Measurements from ENCODE around the gene SHROOM1. TPM values are rescaled to one million over a fixed set of nuclear protein-coding genes. Genes with fewer than 3 reads are reported as not detected.

SHROOM1 gene
- total and polyA plus RNA-seq, 2 donors (not counting 3 experiments of a cell fraction or from before 2014, with no cell fraction given): 12.8 to 20.9 TPM

- Histone ChIP-seq H3K9me3 (replicated peaks; ENCODE audit: control insufficient read depth, insufficient read depth, low read length) (no peaks in the 10 kb centered on the region), H3K9ac (replicated peaks; ENCODE audit: extremely low read depth, insufficient read depth, low read length) (no peak overlapping the region), H4K20me1 (replicated peaks; ENCODE audit: control insufficient read depth, extremely low read depth, insufficient read depth, low read length) (no peaks in the 10 kb centered on the region), H3K4me2 (ENCODE audit: insufficient read depth, low read length) (no peak overlapping the region), H3K79me2 (ENCODE audit: control insufficient read depth, insufficient read depth, low read length) (no peaks in the 10 kb centered on the region), H3K4me1 (ENCODE audit: control insufficient read depth, extremely low read depth, insufficient read depth, low read length) (no peaks in the 10 kb centered on the region), H3K36me3 (ENCODE audit: control insufficient read depth in 2 of 2, extremely low read depth in 1 of 2, insufficient read depth in 2 of 2, low read length in 2 of 2) (no peaks in the 10 kb centered on the region), H3K27ac (ENCODE audit: insufficient read depth, low read depth, low read length) (no peak overlapping the region), H3K9me1 (replicated peaks; ENCODE audit: control insufficient read depth, extremely low read depth, insufficient read depth, low read length) (no peaks in the 10 kb centered on the region), H3K27me3 (ENCODE audit: control insufficient read depth in 2 of 2, insufficient read depth in 2 of 2, low read length in 2 of 2) (no peaks in the 10 kb centered on the region), H3K4me3 (replicated peaks in 1 of 3; ENCODE audit: insufficient read depth in 1 of 3, low read depth in 1 of 3, low read length in 3 of 3) (no peak overlapping the region), H2AFZ (ENCODE audit: low read depth, low read length) (no peak overlapping the region)
- BruUV-seq (replicated peaks): no TSS peak
- CTCF ChIA-PET: interaction anchor here (0.5 to 2.2 kb wide), 14 partner anchors 9 to 105 kb away, joined by 3 to 13 read pairs (median 4); partner anchors contain the start of genes GDF9, SHROOM1 and UQCRQ
- POLR2A ChIA-PET: interaction anchor here (1.0 kb wide), 1 partner anchor 12 kb away, joined by 4 read pairs; the partner anchor contains the start of genes GDF9 and UQCRQ
- TF ChIP-seq MYC (IDR thresholded peaks at IDR 0.05; ENCODE audit: low read depth, low read length): no peak
- TF ChIP-seq JUN (IDR thresholded peaks at IDR 0.05; ENCODE audit: borderline replicate concordance, insufficient read depth, insufficient read length, low read depth): peak; percentile 61
- DNase-seq (ENCODE audit: low read depth, low spot score) (peak; percentile 73), FAIRE-seq (peak; percentile 49)
- dilution Hi-C loops (cut with MboI; ENCODE audit: extremely low pct_ligation_motif_present, low sequenced_read_pairs): no loop called here
- intact Hi-C loops (cut with micrococcal nuclease): loop anchor here (1.0 kb wide), 1 partner anchor 24 kb away; the partner anchor contains the start of gene SHROOM1
Observed at GRCh38 chr5:132854301-132854700, 23.9 kb upstream of the SHROOM1 start.

- intact Hi-C loops (cut with micrococcal nuclease): loop anchor here (1.0 kb wide), 1 partner anchor 23 kb away; the partner anchor contains the start of gene SHROOM1
Observed at GRCh38 chr5:132853790-132854189, 23.3 kb upstream of the SHROOM1 start.

More at GRCh38 chr5:132853790-132854189, 23.3 kb upstream of the SHROOM1 start:
- FAIRE-seq (no peak), DNase-seq (ENCODE audit: low read depth, low spot score) (no peak)
- H3K27ac ChIP-seq (ENCODE audit: insufficient read depth, low read depth, low read length): no peak overlapping the region
- CTCF ChIA-PET: interaction anchor here (0.8 to 2.2 kb wide), 11 partner anchors 10 to 99 kb away, joined by 3 to 13 read pairs (median 4); partner anchors contain the start of genes GDF9, SHROOM1 and UQCRQ
- H3K27me3 ChIP-seq (ENCODE audit: control insufficient read depth in 2 of 2, insufficient read depth in 2 of 2, low read length in 2 of 2): no peaks in the 10 kb centered on the region
- no peak for TF ChIP-seq JUN (IDR thresholded peaks at IDR 0.05; ENCODE audit: borderline replicate concordance, insufficient read depth, insufficient read length, low read depth)
- TF ChIP-seq FOS (IDR thresholded peaks at IDR 0.05; ENCODE audit: borderline replicate concordance, insufficient read depth, low read length): no peak
- TF ChIP-seq MYC (IDR thresholded peaks at IDR 0.05; ENCODE audit: low read depth, low read length): no peak
- TF ChIP-seq, protein P1, sequence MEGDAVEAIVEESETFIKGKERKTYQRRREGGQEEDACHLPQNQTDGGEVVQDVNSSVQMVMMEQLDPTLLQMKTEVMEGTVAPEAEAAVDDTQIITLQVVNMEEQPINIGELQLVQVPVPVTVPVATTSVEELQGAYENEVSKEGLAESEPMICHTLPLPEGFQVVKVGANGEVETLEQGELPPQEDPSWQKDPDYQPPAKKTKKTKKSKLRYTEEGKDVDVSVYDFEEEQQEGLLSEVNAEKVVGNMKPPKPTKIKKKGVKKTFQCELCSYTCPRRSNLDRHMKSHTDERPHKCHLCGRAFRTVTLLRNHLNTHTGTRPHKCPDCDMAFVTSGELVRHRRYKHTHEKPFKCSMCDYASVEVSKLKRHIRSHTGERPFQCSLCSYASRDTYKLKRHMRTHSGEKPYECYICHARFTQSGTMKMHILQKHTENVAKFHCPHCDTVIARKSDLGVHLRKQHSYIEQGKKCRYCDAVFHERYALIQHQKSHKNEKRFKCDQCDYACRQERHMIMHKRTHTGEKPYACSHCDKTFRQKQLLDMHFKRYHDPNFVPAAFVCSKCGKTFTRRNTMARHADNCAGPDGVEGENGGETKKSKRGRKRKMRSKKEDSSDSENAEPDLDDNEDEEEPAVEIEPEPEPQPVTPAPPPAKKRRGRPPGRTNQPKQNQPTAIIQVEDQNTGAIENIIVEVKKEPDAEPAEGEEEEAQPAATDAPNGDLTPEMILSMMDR (IDR thresholded peaks at IDR 0.05; ENCODE audit: extremely low read depth in 1 of 2, insufficient read depth in 1 of 2, low read depth in 1 of 2, low read length in 2 of 2): no peak
- TF ChIP-seq EZH2 (IDR thresholded peaks at IDR 0.05; ENCODE audit: borderline replicate concordance, low read depth, low read length, severe bottlenecking): no peak
- TF ChIP-seq GATA2 (IDR thresholded peaks at IDR 0.05; ENCODE audit: insufficient read depth, insufficient read length, low read depth, low read length): no peak
- H3K79me2 ChIP-seq (ENCODE audit: control insufficient read depth, insufficient read depth, low read length): no peaks in the 10 kb centered on the region
- H3K4me1 ChIP-seq (ENCODE audit: control insufficient read depth, extremely low read depth, insufficient read depth, low read length): no peaks in the 10 kb centered on the region
- H3K36me3 ChIP-seq (ENCODE audit: control insufficient read depth in 2 of 2, extremely low read depth in 1 of 2, insufficient read depth in 2 of 2, low read length in 2 of 2): no peaks in the 10 kb centered on the region
- H3K9me3 ChIP-seq (replicated peaks; ENCODE audit: control insufficient read depth, insufficient read depth, low read length): no peaks in the 10 kb centered on the region
- POLR2A ChIA-PET: interaction anchor here (1.0 kb wide), 1 partner anchor 12 kb away, joined by 4 read pairs; the partner anchor contains the start of genes GDF9 and UQCRQ
- H3K4me3 ChIP-seq (replicated peaks in 1 of 3; ENCODE audit: insufficient read depth in 1 of 3, low read depth in 1 of 3, low read length in 3 of 3): no peak overlapping the region
- dilution Hi-C loops (cut with MboI; ENCODE audit: extremely low pct_ligation_motif_present, low sequenced_read_pairs): no loop called here
- no peaks in the 10 kb centered on the region for H3K9me1 ChIP-seq (replicated peaks; ENCODE audit: control insufficient read depth, extremely low read depth, insufficient read depth, low read length)
- H3K4me2 ChIP-seq (ENCODE audit: insufficient read depth, low read length): no peak overlapping the region
- H3K9ac ChIP-seq (replicated peaks; ENCODE audit: extremely low read depth, insufficient read depth, low read length): no peak overlapping the region
- no peak overlapping the region for H2AFZ ChIP-seq (ENCODE audit: low read depth, low read length)
- no TSS peak for BruUV-seq (replicated peaks)
- H4K20me1 ChIP-seq (replicated peaks; ENCODE audit: control insufficient read depth, extremely low read depth, insufficient read depth, low read length): no peaks in the 10 kb centered on the region
